WTC11 (cell line): ENCODE data around the gene TRDMT1. TPM values are rescaled to one million over a fixed set of nuclear protein-coding genes. Genes with fewer than 3 reads are reported as not detected.
A peak's percentile ranks its signal among the peaks of the same experiment; 100 is the strongest.

Experiments
- ATAC-seq: fragments of 200-7000 bp; cut with Tn5 transposase; 2 replicates; pipeline ENCODE4 v1.10.0; 2021; ENCODE audit warnings: mild to moderate bottlenecking, moderate library complexity
- CTCF ChIA-PET: fragments of 300-600 bp; sonication (Branson Sonifier 250); formaldehyde crosslinking; loops from one replicate; lab custom pipeline; 2021; ENCODE audit warnings: antibody characterized with exemption; lab: Charles Lee
- POLR2A ChIA-PET: fragments of 350-600 bp; sonication (Branson Sonifier 250); formaldehyde crosslinking; loops from one replicate; lab custom pipeline; 2021; ENCODE audit warnings: antibody characterized with exemption; lab: Charles Lee
- DNase-seq: peaks from one replicate; pipeline ENCODE4 v3.0.0; 2021; ENCODE audit warnings: low spot score
- H3K27ac Mint-ChIP-seq: 2 replicates; pipeline ENCODE4 v1.8.0; 2021; ENCODE audit warnings: mixed read lengths
- H3K27me3 Mint-ChIP-seq: 2 replicates; pipeline ENCODE4 v1.8.0; 2021; ENCODE audit warnings: low read depth, mild to moderate bottlenecking, moderate library complexity, mixed read lengths
- H3K36me3 Mint-ChIP-seq: 2 replicates; pipeline ENCODE4 v1.8.0; 2021; ENCODE audit warnings: mixed read lengths
- H3K4me1 Mint-ChIP-seq: 2 replicates; pipeline ENCODE4 v1.8.0; 2022; ENCODE audit warnings: mixed read lengths
- H3K4me3 Mint-ChIP-seq: 2 replicates; pipeline ENCODE4 v1.8.0; 2021; ENCODE audit warnings: mild to moderate bottlenecking, moderate library complexity, mixed read lengths
- H3K9me3 Mint-ChIP-seq: 2 replicates; pipeline ENCODE4 v1.8.0; 2021; ENCODE audit warnings: mixed read lengths
- AFF4 ChIP-seq: sonication (generic); formaldehyde crosslinking; IDR thresholded peaks from 2 replicates; pipeline ENCODE4 v1.8.1; 2023; ENCODE audit warnings: mild to moderate bottlenecking, missing genetic modification reagents, borderline replicate concordance
- ELF4 ChIP-seq: sonication (generic); formaldehyde crosslinking; IDR thresholded peaks from 2 replicates; pipeline ENCODE4 v1.8.1; 2022; ENCODE audit warnings: low read depth, mild to moderate bottlenecking, moderate library complexity, missing genetic modification reagents
- FOXJ3 ChIP-seq: sonication (generic); formaldehyde crosslinking; IDR thresholded peaks from 2 replicates; pipeline ENCODE4 v1.9.0; 2021; ENCODE audit warnings: missing genetic modification reagents, mild to moderate bottlenecking, borderline replicate concordance
- FOXP1 ChIP-seq: sonication (generic); formaldehyde crosslinking; IDR thresholded peaks from 2 replicates; pipeline ENCODE4 v1.8.0; 2022; ENCODE audit warnings: missing genetic modification reagents, mild to moderate bottlenecking, moderate library complexity, borderline replicate concordance
- GABPB1 ChIP-seq: sonication (generic); formaldehyde crosslinking; IDR thresholded peaks from 2 replicates; pipeline ENCODE4 v1.8.1; 2023; ENCODE audit warnings: mild to moderate bottlenecking, missing genetic modification reagents
- HMGA2 ChIP-seq: fragments of 250-450 bp; sonication (Bioruptor Pico); IDR thresholded peaks from 2 replicates; pipeline ENCODE4 v1.4.0; 2021; ENCODE audit warnings: mild to moderate bottlenecking, moderate library complexity
- MXD4 ChIP-seq: fragments of 250-450 bp; sonication (Bioruptor Pico); IDR thresholded peaks from 2 replicates; pipeline ENCODE4 v1.8.0; 2021; ENCODE audit warnings: mild to moderate bottlenecking, moderate library complexity, borderline replicate concordance
- NR1H2 ChIP-seq: sonication (generic); formaldehyde crosslinking; IDR thresholded peaks from 2 replicates; pipeline ENCODE4 v1.9.0; 2021; ENCODE audit warnings: mild to moderate bottlenecking, moderate library complexity, missing genetic modification reagents
- NR3C1 ChIP-seq: sonication (generic); formaldehyde crosslinking; conservative IDR thresholded peaks from 2 replicates; pipeline ENCODE4 v1.8.1; 2023; ENCODE audit warnings: low read depth, mild to moderate bottlenecking, missing genetic modification reagents
- PREB ChIP-seq: sonication (generic); formaldehyde crosslinking; IDR thresholded peaks from 2 replicates; pipeline ENCODE4 v1.8.1; 2022; ENCODE audit warnings: mild to moderate bottlenecking, missing genetic modification reagents, moderate library complexity, borderline replicate concordance
- RELA ChIP-seq: sonication (generic); formaldehyde crosslinking; IDR thresholded peaks from 2 replicates; pipeline ENCODE4 v1.8.1; 2022; ENCODE audit warnings: missing genetic modification reagents, mild to moderate bottlenecking, borderline replicate concordance
- TP53 ChIP-seq: sonication (generic); formaldehyde crosslinking; IDR thresholded peaks from 2 replicates; pipeline ENCODE4 v1.8.1; 2023; ENCODE audit warnings: mild to moderate bottlenecking, missing genetic modification reagents
- ZBTB43 ChIP-seq: sonication (generic); formaldehyde crosslinking; IDR thresholded peaks from 2 replicates; pipeline ENCODE4 v1.8.1; 2023; ENCODE audit warnings: mild to moderate bottlenecking, missing genetic modification reagents
- ZNF219 ChIP-seq: sonication (generic); formaldehyde crosslinking; IDR thresholded peaks from 2 replicates; pipeline ENCODE4 v1.8.0; 2023; ENCODE audit warnings: missing genetic modification reagents, mild to moderate bottlenecking, borderline replicate concordance
- ZNF232 ChIP-seq: sonication (generic); formaldehyde crosslinking; IDR thresholded peaks from 2 replicates; pipeline ENCODE4 v1.8.0; 2022; ENCODE audit warnings: mild to moderate bottlenecking, missing genetic modification reagents
- ZNF317 ChIP-seq: sonication (generic); formaldehyde crosslinking; IDR thresholded peaks from 2 replicates; pipeline ENCODE4 v1.8.1; 2023; ENCODE audit warnings: low read depth, mild to moderate bottlenecking, moderate library complexity, missing genetic modification reagents, borderline replicate concordance
- ZNF425 ChIP-seq: fragments of 250-450 bp; sonication (Bioruptor Pico); conservative IDR thresholded peaks from 2 replicates; pipeline ENCODE4 v1.9.0; 2021; ENCODE audit warnings: mild to moderate bottlenecking
- total RNA-seq: library from RNA; stranded (reverse); gene quantifications from 3 replicates; pipeline ENCODE4 v1.2.3, GENCODE V29; 2021
- TF ChIP-seq, protein P1 (sequence below): sonication (generic); formaldehyde crosslinking; IDR thresholded peaks from 2 replicates; pipeline ENCODE4 v1.8.1; 2022; ENCODE audit warnings: low read depth, missing genetic modification reagents, borderline replicate concordance

TRDMT1 gene
- total RNA-seq, 1 experiment from 2014 or later, result 11.7 TPM

GRCh38 chr10:17169803-17170202 is 31.7 kb downstream of the TRDMT1 start (continued):
- TF ChIP-seq AFF4, result no peak

GRCh38 chr10:17166699-17167098 is 34.8 kb downstream of the TRDMT1 start:
- Mint-ChIP-seq H3K4me3 (no peak overlapping the region), H3K4me1 (no peaks in the 10 kb centered on the region)
- TF ChIP-seq ZNF232 (no peak), NR3C1 (no peak), MXD4 (CRISPR knock-in tag) (no peak), RELA (CRISPR knock-in tag) (no peak), ZNF317 (CRISPR knock-in tag) (no peak), FOXJ3 (CRISPR knock-in tag) (no peak), TP53 (no peak), ZBTB43 (no peak), FOXP1 (CRISPR knock-in tag) (no peak), PREB (no peak), HMGA2 (no peak), NR1H2 (no peak), ELF4 (CRISPR knock-in tag) (no peak), ZNF219 (CRISPR knock-in tag) (no peak), ZNF425 (no peak), GABPB1 (CRISPR knock-in tag) (no peak)
- TF ChIP-seq, protein P1, sequence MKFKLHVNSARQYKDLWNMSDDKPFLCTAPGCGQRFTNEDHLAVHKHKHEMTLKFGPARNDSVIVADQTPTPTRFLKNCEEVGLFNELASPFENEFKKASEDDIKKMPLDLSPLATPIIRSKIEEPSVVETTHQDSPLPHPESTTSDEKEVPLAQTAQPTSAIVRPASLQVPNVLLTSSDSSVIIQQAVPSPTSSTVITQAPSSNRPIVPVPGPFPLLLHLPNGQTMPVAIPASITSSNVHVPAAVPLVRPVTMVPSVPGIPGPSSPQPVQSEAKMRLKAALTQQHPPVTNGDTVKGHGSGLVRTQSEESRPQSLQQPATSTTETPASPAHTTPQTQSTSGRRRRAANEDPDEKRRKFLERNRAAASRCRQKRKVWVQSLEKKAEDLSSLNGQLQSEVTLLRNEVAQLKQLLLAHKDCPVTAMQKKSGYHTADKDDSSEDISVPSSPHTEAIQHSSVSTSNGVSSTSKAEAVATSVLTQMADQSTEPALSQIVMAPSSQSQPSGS (CRISPR knock-in tag), result no peak
- TF ChIP-seq, all 79 proteins: peak for 0
- Mint-ChIP-seq H3K36me3 (no peaks in the 10 kb centered on the region), H3K9me3 (peaks cover 5% of the 10 kb centered on the region; the same call in 1 of the 2 replicates), H3K27me3 (no peaks in the 10 kb centered on the region), H3K27ac (no peak overlapping the region)
- CTCF ChIA-PET, result no interaction called here
- POLR2A ChIA-PET, result no interaction called here
- DNase-seq (no peak), ATAC-seq (peak; percentile 52; the same call in 1 of the 2 replicates)
